Tibial artery (tissue), 4 donors: ENCODE results near the gene WASHC2C.
"Not testable (repeated sequence)": the region's sequence is repeated elsewhere in the genome, so short reads cannot be mapped to it uniquely, and the experiment has no call there.

Experiments
- DNase-seq, 2 donors: peaks; one replicate each; pipeline ENCODE4 v3.0.0-alpha.2; 2019
- H3K27ac ChIP-seq, 2 donors: fragments of 200-600 bp; sonication (generic) in 1 of 2; 1 replicate in 1 of 2; 2 replicates in 1 of 2; pipeline ENCODE4 v1.5.1; 2018 to 2019; ENCODE audit warnings: mild to moderate bottlenecking in 1 of 2
- H3K27me3 ChIP-seq, 2 donors: fragments of 200-600 bp; sonication (generic) in 1 of 2; one replicate each; pipeline versions ENCODE4 v1.5.1 to v1.6.0; 2016 to 2019
- H3K36me3 ChIP-seq, 3 donors: fragments of 200-600 bp; sonication (generic) in 2 of 3; one replicate each; pipeline ENCODE4 v1.5.1; 2016 to 2019; ENCODE audit warnings: mild to moderate bottlenecking in 2 of 3
- H3K4me1 ChIP-seq, 4 donors: fragments of 200-600 bp; sonication (generic) in 2 of 4; 1 replicate in 3 of 4; 2 replicates in 1 of 4; pipeline ENCODE4 v1.5.1; 2016 to 2019
- H3K4me3 ChIP-seq, 2 donors: fragments of 200-600 bp; sonication (generic) in 1 of 2; 1 replicate in 1 of 2; 2 replicates in 1 of 2; pipeline ENCODE4 v1.5.1; 2018 to 2019; ENCODE audit warnings: mild to moderate bottlenecking in 2 of 2
- H3K9me3 ChIP-seq, 3 donors: fragments of 200-600 bp; sonication (generic) in 1 of 3; one replicate each; pipeline ENCODE4 v1.5.1; 2016 to 2019
- intact Hi-C: fragments of 100-400 bp; cut with DNase I; formaldehyde crosslinking; loops from one replicate; pipeline ENCODE4 v1.15.0; 2023; ENCODE audit warnings: low total_unique reads
- TF ChIP-seq, protein P1 (sequence below), 2 experiments: fragments of 200-600 bp in 1 of 2; fragments of 450-650 bp in 1 of 2; IDR thresholded peaks; one replicate each; pipeline ENCODE4 v1.5.1; 2017 to 2019; ENCODE audit warnings: antibody characterized with exemption in 2 of 2, mild to moderate bottlenecking in 1 of 2, moderate library complexity in 1 of 2

Gene WASHC2C

DNA sequence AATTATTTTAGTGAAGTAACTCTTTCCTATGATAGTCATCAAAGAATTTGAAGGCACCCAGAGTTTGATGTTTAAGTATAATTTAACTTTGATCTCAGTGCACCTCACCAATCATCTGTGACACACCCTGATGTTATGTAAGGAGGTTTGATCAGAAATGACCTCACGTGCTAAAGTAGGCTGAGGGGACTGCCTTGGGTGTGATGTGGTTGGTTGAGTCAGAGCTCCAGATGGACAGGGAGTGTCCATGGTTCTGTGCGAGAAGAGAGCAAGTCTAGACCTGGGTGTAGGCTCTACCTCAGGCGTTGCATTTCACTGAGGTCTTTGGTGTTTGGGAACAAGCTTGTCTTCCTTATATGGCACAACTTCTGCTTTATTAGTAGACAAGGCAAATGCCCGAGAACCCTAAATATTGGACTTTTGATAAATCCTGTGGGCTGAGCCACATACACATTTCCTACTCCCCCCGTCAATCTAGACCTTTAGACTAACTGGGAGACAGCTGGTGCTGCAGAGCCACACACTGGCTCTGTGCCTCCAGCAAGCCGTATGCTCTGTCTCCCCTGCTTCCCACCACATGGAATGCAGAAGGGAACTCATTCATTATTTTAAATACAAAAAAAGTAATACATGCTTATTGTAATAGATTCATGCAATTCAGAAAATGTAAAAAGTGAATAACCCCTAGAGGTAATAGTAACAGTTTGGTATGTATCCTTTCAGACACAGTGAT is 63.8 kb downstream of the WASHC2C start:
- DNase-seq, H3K27me3 ChIP-seq, intact Hi-C loops, H3K9me3 ChIP-seq, H3K4me1 ChIP-seq, H3K4me3 ChIP-seq, H3K27ac ChIP-seq: not testable (repeated sequence)
- peaks cover 18 to 66% (median 23%) of the 10 kb centered on the region in 3 donors for H3K36me3 ChIP-seq

DNA sequence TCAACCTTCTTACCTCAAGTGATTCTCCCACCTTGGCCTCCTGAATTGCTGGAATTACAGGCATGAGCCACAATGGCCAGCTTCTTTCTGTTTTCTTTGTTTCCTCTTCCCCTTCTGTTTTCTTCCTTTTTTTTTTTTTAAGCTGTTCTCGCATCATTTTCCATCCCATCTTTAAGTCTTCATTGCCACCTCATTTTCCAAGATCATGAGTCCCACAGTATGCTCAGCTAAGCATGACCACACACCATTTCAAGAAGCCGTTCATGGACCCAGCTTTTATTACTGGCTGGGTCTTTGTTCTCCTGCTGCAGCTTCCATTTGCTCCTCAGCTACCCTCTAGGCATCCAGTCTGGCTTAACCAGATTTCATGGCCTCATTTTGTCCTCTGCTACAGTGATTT is 67.7 kb downstream of the WASHC2C start:
- H3K27me3 ChIP-seq, H3K4me3 ChIP-seq, DNase-seq, H3K4me1 ChIP-seq, H3K9me3 ChIP-seq, H3K27ac ChIP-seq, intact Hi-C loops: not testable (repeated sequence)
- H3K36me3 ChIP-seq: peaks cover 7 to 35% (median 13%) of the 10 kb centered on the region in 3 donors

DNA sequence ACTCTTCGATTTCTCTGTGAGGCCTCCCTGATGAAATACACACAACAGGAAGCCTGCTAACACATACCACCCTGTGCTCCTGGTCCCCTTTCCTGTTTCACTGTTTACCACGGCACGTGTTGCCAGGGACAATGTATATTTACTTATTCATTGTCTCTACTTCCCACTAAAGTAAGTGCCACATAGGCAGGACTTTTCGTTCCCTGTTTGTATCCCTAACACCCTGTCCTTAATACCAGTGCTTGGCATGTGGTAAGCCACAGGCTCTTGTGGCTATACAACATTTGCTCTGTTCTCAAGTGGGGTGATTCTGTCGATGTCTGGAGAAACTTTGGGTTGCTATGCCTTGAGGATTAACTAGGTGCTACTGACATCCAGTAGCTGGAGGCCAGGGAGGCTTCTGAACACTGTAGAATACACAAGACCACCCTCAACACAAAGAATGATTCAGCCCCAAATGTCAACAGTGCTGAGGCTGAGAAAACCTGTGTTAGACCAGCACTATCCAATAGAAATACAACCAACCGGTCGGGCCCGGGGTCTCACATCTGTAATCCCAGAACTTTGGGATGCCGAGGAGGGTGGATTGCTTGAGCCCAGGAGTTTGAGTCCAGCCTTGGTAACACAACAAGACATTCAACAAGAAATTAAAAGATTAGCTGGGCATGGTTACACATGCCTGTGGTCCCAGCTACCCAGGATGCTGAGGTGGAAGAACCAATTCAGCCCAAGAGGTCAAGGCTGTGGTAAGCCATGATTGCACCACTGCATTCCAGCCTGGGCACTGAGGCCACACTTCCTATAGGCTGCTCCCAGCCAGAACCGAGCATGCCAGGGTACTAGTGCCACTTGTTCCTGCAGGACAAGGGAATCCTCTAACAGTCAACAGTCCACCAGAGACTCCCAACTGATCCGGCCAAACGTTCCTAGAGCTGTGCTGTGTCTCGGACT is 76.3 kb downstream of the WASHC2C start:
- H3K4me3 ChIP-seq, H3K36me3 ChIP-seq, H3K9me3 ChIP-seq, H3K4me1 ChIP-seq, H3K27me3 ChIP-seq, H3K27ac ChIP-seq, intact Hi-C loops, DNase-seq: not testable (repeated sequence)

DNA sequence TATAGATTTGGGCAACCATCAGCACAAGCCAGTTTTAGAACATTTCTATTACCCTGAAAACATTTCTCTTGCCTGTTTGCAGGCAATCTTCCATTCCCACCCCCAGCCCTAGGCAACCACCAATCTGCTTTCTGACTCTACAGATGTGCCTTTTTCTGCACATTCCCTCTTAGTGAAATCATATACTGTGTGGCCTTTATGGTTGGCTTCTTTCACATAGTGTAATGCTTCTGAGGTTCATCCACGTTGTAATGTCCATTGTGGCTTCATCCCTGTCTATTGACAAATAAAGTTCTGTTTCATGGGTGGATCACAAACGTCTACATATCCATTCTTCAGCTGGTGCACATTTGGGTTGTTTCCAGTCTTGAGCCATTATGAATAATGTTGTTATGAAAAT is 77.9 kb downstream of the WASHC2C start:
- H3K36me3 ChIP-seq, H3K27me3 ChIP-seq, H3K4me1 ChIP-seq, H3K4me3 ChIP-seq, H3K27ac ChIP-seq, intact Hi-C loops, H3K9me3 ChIP-seq, DNase-seq: not testable (repeated sequence)

DNA sequence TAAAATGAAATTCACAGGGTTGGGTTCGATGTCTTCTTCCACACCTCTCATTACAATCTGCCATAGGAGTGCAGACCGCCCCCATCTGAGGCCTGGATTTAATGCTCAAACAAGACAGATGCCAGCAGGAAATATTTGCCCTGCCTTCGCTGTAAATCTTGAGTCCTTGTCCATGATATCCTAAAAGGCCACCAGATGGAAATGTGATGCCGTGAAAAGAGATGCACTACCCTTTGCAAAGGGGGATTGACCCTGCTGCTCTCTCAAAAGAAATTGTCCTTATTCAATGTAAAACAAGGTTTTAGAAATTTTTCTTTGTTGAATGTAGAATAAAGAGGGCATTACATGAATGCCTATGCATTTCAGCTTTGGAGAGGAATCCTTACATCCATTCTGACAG is 82.8 kb downstream of the WASHC2C start:
- no peak for DNase-seq

DNA sequence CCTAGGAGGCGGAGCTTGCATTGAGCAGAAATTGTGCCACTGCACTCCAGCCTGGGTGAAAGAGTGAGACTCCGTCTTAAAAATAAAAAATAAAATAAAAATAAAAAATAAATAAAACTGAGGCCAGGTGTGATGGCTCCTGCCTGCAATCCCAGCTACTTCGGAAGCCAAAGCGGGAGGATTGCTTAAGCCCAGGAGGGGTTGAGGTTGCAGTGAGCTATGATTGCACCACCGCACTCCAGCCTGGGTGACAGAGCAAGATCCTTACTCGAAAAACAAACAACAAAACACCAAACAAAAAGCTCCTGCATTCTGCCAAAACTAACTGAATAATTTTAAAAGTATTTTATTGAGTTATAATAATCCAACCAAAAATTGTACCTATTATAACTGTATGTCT is 84.0 kb downstream of the WASHC2C start:
- intact Hi-C loops: no loop called here
- H3K4me1 ChIP-seq: no peaks in the 10 kb centered on the region
- H3K27me3 ChIP-seq: no peaks in the 10 kb centered on the region
- no peak for DNase-seq
- no peaks in the 10 kb centered on the region for H3K9me3 ChIP-seq
- H3K27ac ChIP-seq: no peak overlapping the region
- H3K4me3 ChIP-seq: no peak overlapping the region
- H3K36me3 ChIP-seq: no peaks in the 10 kb centered on the region
- TF ChIP-seq, protein P1, sequence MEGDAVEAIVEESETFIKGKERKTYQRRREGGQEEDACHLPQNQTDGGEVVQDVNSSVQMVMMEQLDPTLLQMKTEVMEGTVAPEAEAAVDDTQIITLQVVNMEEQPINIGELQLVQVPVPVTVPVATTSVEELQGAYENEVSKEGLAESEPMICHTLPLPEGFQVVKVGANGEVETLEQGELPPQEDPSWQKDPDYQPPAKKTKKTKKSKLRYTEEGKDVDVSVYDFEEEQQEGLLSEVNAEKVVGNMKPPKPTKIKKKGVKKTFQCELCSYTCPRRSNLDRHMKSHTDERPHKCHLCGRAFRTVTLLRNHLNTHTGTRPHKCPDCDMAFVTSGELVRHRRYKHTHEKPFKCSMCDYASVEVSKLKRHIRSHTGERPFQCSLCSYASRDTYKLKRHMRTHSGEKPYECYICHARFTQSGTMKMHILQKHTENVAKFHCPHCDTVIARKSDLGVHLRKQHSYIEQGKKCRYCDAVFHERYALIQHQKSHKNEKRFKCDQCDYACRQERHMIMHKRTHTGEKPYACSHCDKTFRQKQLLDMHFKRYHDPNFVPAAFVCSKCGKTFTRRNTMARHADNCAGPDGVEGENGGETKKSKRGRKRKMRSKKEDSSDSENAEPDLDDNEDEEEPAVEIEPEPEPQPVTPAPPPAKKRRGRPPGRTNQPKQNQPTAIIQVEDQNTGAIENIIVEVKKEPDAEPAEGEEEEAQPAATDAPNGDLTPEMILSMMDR (IDR thresholded peaks at IDR 0.05): no peak

More for the DNA sequence above, 82.8 kb downstream of the WASHC2C start:
- intact Hi-C loops: no loop called here
- no peaks in the 10 kb centered on the region for H3K36me3 ChIP-seq
- no peak overlapping the region for H3K27ac ChIP-seq
- no peaks in the 10 kb centered on the region for H3K9me3 ChIP-seq
- TF ChIP-seq, protein P1 (IDR thresholded peaks at IDR 0.05): no peak
- H3K4me3 ChIP-seq: no peak overlapping the region
- H3K27me3 ChIP-seq: no peaks in the 10 kb centered on the region
- no peaks in the 10 kb centered on the region for H3K4me1 ChIP-seq

DNA sequence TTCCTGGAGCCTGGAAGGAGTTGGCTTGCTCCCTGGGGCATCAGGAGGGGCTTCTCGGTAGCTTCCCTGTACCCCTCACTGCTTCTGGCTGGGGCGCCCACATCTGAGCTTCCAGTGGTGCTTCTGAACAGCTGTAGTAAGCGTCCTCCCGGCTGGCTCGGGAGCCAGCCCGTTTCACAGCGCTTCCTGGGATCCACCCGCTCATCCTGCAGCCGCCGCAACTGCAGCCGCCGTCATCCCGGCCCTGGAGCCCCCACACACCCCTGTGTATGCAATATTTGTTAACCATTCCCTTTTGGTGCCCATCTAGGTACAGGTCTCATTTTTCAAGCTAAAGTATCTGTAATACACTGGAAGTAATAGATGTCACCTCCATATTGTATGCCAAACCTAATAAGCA is 85.9 kb downstream of the WASHC2C start:
- H3K4me3 ChIP-seq, intact Hi-C loops, H3K9me3 ChIP-seq, H3K27me3 ChIP-seq, DNase-seq, H3K27ac ChIP-seq, H3K36me3 ChIP-seq, H3K4me1 ChIP-seq: not testable (repeated sequence)

DNA sequence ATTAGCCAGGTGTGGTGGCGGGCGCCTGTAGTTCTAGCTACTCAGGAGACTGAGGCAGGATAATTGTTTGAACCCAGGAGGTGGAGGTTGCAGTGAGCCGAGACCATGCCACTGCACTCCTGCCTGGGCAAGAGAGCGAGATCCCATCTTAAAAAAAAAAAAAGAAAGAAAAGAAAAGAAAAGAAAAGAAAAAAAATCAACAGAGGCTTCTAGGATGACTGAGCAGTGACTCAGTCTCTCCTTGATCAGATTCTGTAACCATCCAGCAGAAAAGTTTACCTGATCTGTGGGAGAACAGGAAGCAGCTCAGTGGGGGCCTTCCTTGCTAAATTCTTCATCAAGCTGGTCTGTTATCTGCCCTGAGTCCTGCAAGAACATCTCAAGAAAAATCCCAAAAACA is 87.1 kb downstream of the WASHC2C start:
- H3K27ac ChIP-seq, H3K4me1 ChIP-seq, H3K27me3 ChIP-seq, H3K9me3 ChIP-seq, DNase-seq, H3K36me3 ChIP-seq, H3K4me3 ChIP-seq, intact Hi-C loops: not testable (repeated sequence)
